ENCODE results near the gene SRPK2.
"Not testable (repeated sequence)": the region's sequence is repeated elsewhere in the genome, so short reads cannot be mapped to it uniquely, and the experiment has no call there.

The SRPK2 gene

DNA sequence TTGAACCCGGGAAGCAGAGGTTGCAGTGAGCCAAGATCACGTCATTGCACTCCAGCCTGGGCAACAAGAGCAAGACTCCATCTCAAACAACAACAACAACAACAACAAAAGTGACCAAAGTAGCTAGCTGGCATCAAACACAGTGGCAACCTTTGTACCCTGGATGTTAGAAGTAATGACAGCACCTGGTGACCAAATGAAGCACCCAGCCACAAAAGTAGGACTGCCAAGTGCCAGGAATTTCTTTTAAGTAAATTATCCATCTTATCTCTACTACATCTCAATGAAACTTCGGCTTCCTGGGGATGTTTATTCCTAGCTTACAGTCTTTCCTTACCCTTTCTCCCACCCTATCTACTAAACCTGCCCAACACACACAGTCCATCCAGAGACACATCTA is 18.8 kb downstream of the SRPK2 start:
- no peak for DNase-seq

DNA sequence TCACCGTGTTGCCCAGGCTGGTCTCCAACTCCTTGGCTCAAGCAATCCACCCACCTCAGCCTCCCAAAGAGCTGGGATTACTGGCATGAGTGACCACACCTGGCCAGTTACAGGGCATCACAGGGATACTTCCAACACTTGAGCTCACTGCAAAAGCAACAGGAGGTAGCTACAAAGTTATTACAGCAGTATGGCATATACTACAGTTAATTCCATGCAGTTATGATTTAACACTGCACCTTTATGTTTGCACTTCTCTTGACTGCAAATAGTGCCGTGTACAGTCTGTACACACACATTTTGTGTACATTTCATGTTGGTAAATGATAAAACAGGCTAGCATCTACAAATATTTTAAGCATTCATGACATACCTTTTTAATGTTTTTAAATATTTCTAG is 21.3 kb downstream of the SRPK2 start:
- peak in 1 of 2 experiments; percentile 42 for DNase-seq

DNA sequence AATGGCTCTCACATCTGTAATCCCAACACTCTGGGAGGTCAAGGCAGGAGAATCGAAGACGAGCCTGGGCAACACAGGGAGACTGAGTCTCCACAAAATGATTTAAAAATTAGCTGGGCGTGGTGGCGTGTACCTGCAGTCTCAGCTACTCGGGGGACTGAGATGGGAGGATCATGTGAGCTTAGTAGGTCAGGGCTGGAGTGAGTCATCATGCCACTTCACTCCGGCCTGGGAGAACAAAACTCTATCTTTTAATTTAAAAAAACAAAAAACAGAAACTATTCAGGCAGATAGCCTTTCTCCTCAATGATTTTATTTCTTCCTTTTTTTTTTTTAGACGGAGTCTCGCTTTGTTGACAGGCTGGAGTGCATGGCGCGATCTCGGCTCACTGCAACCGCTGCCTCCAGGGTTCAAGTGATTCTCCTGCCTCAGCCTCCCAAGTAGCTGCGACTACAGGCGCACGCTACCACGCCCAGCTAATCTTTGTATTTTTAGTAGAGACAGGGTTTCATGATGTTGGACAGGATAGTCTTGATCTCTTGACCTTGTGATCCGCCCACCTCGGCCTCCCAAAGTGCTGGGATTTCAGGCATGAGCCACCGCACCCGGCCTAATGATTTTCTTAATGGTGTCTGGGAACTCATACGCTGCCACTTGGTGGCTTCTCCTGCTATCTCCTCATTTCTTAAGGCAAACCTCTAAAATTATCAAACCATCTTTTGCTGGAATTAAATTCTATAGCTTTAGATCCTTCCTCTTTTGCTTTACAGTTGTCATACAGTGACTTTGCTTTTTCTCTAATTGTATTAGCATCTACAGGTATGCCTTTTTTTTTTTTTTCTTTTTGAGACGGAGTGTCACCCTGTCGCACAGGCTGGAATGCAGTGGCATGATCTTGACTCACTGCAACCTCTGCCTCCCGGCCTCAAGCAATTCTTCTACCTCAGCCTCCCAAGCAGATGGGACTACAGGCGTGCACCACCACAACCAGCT is 22.9 kb downstream of the SRPK2 start:
- DNase-seq = no peak

- DNase-seq = no peak
Measured at GRCh38 chr7:105364684-105365083, 24.0 kb downstream of the SRPK2 start.

DNA sequence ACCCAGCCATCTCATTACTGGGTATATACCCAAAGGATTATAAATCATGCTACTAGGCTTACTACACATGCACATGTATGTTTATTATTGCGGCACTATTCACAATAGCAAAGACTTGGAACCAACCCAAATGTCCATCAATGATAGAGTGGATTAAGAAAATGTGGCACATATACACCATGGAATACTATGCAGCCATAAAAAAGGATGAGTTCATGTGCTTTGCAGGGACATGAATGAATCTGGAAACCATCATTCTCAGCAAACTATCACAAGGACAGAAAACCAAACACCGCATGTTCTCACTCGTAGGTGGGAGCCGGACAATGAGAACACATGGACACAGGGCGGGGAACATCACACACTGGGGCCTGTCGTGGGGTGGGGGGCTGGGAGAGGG is 25.1 kb downstream of the SRPK2 start:
- not testable (repeated sequence) for DNase-seq

DNA sequence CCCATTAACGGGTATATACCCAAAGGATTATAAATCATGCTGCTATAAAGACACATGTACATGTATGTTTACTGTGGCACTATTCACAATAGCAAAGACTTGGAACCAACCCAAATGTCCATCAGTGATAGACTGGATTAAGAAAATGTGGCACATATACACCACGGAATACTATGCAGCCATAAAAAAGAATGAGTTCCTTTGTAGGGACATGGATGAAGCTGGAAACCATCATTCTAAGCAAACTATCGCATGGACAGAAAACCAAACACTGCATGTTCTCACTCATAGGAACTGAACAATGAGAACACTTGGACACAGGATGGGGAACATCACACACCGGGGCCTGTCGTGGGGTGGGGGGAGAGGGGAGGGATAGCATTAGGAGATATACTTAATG is 26.0 kb downstream of the SRPK2 start:
- not testable (repeated sequence) for DNase-seq

GRCh38 chr7:105361995-105362394 is 26.7 kb downstream of the SRPK2 start:
- DNase-seq = not testable (repeated sequence)

- not testable (repeated sequence) for DNase-seq
Measured at GRCh38 chr7:105360149-105360548, 28.6 kb downstream of the SRPK2 start.

DNA sequence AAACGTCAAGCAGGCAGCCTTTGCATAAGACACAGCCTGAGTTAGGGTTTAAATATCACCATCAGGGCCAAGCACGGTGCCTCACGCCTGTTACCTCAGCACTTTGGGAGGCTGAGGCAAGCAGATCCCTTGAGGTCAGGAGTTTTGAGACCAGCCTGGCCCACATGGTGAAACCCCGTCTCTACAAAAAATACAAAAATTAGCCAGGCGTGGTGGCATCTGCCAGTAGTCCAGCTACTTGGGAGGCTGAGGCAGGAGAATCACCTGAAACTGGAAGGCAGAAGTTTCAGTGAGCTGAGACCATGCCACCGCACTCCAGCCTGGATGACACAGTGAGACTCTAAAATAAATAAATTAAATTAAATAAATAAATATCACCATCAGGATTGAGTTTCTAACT is 33.0 kb downstream of the SRPK2 start:
- no peak for DNase-seq

DNA sequence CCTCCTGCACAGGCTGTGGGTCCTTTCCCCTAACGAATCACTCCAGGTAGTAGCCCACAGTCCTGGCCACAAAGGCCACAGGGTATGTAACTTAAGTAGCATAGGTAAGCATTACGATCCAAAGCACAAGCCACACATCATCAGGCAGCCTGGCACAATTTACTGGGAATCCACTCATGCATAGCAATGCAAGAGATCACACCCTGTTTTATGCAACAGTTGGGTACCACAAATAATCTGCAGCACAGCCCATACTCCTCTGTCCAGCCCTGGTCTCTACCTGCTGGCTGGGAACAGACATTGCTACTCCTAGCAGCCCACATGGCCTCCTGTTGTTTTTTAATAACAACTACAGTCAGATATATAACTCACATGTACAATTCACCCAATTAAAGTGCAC is 34.3 kb downstream of the SRPK2 start:
- no peak for DNase-seq

DNA sequence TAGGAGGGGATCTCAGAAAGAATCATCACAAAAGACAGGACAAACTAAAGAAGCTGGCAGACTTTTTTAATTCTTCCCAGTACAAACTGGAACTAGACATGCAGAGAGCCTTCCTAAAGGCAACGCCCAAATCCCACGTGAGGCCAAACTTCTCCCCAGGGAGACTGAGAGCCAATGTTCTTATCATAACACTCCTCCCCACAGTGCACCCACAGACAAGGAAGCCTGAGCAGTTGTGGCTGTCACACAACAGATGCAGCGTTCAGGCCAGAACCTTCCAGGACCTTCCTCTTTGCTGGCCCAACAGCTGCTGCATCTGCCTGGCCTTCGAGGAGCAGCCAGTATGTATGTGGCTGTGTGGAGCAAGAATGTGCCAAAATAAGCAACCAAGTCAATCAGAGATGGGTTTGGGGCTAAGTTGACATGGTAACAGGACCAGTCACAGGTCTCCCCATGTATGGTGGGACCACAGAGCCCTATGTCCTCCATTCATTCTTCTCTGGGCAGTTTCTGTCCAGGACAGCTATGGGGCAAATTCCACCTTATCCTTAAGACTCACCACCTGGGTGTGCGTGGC is 34.9 kb downstream of the SRPK2 start:
- DNase-seq = no peak

- no peak for DNase-seq
Measured at GRCh38 chr7:105352901-105353668, 35.6 kb downstream of the SRPK2 start.

DNA sequence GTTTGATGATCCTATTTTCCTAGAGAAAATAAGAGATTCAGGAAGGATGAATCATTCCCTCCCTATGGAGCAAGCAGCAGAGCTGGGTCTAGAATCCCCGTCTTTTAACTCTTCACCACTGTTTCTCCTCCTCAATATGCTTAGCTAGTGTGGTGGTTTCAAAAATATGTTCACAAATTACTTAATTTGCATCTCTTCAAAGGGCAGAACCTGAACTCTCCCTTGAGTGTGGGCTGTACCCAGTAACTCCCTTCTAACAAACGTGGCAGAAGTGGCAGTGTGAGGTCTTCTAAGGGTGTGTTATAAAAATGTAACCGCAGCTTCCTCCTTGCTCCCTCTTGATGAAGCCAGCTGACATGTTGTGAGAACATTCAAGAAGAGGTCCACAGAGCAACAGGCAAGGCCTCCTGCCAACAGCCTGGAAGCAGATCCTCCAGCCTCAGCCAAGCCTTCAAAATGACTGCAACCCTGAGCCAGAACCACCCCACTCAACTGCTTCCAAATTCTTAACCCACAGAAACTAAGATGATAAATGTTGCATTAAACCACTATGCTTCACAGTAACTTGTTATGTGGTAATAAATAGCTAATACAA is 36.6 kb downstream of the SRPK2 start:
- no peak for DNase-seq

GRCh38 chr7:105350906-105351305 is 37.8 kb downstream of the SRPK2 start:
- DNase-seq = no peak

DNA sequence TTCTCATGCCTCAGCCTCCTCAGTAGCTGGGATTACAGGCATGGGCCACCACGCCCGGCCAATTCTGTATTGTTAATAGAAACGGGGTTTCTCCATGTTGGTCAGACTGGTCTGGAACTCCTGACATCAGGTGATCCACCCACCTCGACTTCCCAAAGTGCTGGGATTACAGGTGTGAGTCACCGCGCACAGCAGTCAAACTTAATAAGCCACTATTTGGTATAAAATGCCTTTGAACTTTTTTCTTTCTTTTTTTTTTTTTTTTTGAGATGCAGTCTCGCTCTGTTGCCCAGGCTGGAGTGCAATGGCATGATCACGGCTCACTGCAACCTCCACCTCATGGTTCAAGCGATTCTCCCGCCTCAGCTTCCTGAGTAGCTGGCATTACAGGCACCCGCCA is 40.5 kb downstream of the SRPK2 start:
- not testable (repeated sequence) for DNase-seq

GRCh38 chr7:105346593-105347322 is 42.0 kb downstream of the SRPK2 start:
- no peak for DNase-seq

- no peak for DNase-seq
Measured at GRCh38 chr7:105346138-105346537, 42.6 kb downstream of the SRPK2 start.

DNA sequence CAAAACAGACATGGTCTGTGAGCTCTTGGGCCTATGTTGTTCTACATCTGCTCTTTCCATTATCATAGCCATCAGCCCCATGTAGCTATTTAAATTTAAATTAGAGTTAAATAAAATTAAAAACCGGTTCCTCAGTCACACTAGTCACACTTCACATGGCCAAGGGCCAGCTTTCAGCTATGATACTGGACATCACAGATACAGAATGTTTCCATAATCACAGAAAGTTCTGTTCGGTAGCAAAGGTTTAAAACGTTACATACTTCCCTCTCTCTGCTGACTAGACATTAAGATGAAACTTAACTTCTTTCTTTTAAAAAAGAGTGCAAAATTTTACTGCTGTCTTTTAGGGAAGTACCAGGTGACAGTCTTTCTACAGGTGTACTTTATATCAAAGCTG is 43.0 kb downstream of the SRPK2 start:
- no peak for DNase-seq

- DNase-seq = no peak
Measured at GRCh38 chr7:105345003-105345402, 43.7 kb downstream of the SRPK2 start.

GRCh38 chr7:105339404-105340323 is 49.1 kb downstream of the SRPK2 start:
- DNase-seq = peak in 1 of 2 experiments; percentile 29

GRCh38 chr7:105337529-105337928 is 51.2 kb downstream of the SRPK2 start:
- no peak for DNase-seq

Measured in NCI-H2081 (cell line).